SK-N-SH (cell line): Measurements from ENCODE around the gene LCN9.
"Not testable (repeated sequence)": the region's sequence is repeated elsewhere in the genome, so short reads cannot be mapped to it uniquely, and the experiment has no call there.

Source experiments
- CHD2 ChIP-seq: fragments of 150-350 bp; IDR thresholded peaks from 2 replicates; pipeline ENCODE4 v1.6.1; 2018; ENCODE audit warnings: low read length; ENCODE audit not compliant: partially characterized antibody
- EP300 ChIP-seq, 2 experiments: IDR thresholded peaks; 2 replicates each; pipeline versions ENCODE4 v1.4.0 to v1.6.1; 2012; ENCODE audit warnings: borderline replicate concordance in 1 of 2, low read depth in 1 of 2, low read length in 1 of 2
- EZH2phosphoT487 ChIP-seq: fragments of 200-600 bp; sonication (generic); IDR thresholded peaks from 2 replicates; pipeline ENCODE4 v1.6.1; 2017; ENCODE audit warnings: low read depth, mixed run types, mild to moderate bottlenecking, antibody characterized with exemption, moderate library complexity, borderline replicate concordance
- POLR2AphosphoS5 ChIP-seq: IDR thresholded peaks from 2 replicates; pipeline ENCODE4 v1.6.1; 2012; ENCODE audit warnings: low read depth, low read length
- RCOR1 ChIP-seq: fragments of 150-350 bp; IDR thresholded peaks from 2 replicates; pipeline ENCODE4 v1.6.1; 2017; ENCODE audit warnings: antibody characterized with exemption, low read length
- RFX5 ChIP-seq: IDR thresholded peaks from 2 replicates; pipeline ENCODE4 v1.6.1; 2012; ENCODE audit warnings: mild to moderate bottlenecking, improper control_type of control experiment, low read length
- SIN3A ChIP-seq: IDR thresholded peaks from 2 replicates; pipeline ENCODE4 v1.6.1; 2012; ENCODE audit warnings: low read depth, mild to moderate bottlenecking, low read length, moderate library complexity, borderline replicate concordance
- TEAD4 ChIP-seq: IDR thresholded peaks from 2 replicates; pipeline ENCODE4 v1.4.0; 2012; ENCODE audit warnings: mild to moderate bottlenecking, borderline replicate concordance; ENCODE audit not compliant: insufficient read depth
- YY1 ChIP-seq: IDR thresholded peaks from 2 replicates; pipeline ENCODE4 v1.4.0; 2012; ENCODE audit warnings: low read depth, mild to moderate bottlenecking
- TF ChIP-seq, protein P1 (sequence below): fragments of 200-600 bp; sonication (generic); IDR thresholded peaks from 2 replicates; pipeline ENCODE4 v1.6.1; 2017; ENCODE audit warnings: antibody characterized with exemption, mild to moderate bottlenecking, moderate library complexity
- TF ChIP-seq, protein P2 (sequence below): fragments of 150-350 bp; IDR thresholded peaks from 2 replicates; pipeline ENCODE4 v1.6.1; 2017; ENCODE audit warnings: antibody characterized with exemption, low read length, low read depth, borderline replicate concordance
- TF ChIP-seq, protein P3 (sequence below): IDR thresholded peaks from 2 replicates; pipeline ENCODE4 v1.4.0; 2012; ENCODE audit warnings: low read depth, borderline replicate concordance
- TF ChIP-seq, protein P4 (sequence below): IDR thresholded peaks from 2 replicates; pipeline ENCODE4 v1.6.1; 2012; ENCODE audit warnings: mild to moderate bottlenecking, low read depth, low read length, moderate library complexity
- TF ChIP-seq, protein P5 (sequence below): IDR thresholded peaks from 2 replicates; pipeline ENCODE4 v1.4.0; 2012; ENCODE audit warnings: low read depth, borderline replicate concordance

DNA sequence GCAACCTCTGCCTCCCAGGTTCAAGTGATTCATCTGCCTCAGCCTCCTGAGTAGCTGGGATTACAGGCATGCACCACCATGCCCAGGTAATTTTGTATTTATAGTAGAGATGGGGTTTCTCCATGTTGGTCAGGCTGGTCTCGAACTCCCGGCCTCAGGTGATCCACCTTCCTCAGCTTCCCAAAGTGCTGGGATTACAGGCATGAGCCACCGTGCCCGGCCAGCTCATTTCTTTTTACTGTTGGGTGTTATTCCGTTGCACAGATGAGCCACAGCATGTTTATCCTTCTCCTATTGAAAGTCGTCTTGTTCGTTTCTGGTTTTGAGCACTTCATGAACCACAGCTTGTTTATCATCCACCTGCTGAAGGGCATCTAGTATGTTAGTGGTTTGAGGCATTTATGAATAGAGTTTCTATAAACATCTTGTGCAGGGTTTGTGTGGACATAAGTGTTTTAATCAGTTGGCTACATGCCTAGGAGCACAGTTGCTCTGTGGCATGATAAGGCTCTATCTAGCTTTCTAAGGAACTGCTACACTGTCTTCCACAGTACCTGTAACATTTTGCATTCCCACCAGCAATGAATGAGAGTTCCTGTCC is 26.1 kb upstream of the LCN9 start:
- TF ChIP-seq, protein P1, sequence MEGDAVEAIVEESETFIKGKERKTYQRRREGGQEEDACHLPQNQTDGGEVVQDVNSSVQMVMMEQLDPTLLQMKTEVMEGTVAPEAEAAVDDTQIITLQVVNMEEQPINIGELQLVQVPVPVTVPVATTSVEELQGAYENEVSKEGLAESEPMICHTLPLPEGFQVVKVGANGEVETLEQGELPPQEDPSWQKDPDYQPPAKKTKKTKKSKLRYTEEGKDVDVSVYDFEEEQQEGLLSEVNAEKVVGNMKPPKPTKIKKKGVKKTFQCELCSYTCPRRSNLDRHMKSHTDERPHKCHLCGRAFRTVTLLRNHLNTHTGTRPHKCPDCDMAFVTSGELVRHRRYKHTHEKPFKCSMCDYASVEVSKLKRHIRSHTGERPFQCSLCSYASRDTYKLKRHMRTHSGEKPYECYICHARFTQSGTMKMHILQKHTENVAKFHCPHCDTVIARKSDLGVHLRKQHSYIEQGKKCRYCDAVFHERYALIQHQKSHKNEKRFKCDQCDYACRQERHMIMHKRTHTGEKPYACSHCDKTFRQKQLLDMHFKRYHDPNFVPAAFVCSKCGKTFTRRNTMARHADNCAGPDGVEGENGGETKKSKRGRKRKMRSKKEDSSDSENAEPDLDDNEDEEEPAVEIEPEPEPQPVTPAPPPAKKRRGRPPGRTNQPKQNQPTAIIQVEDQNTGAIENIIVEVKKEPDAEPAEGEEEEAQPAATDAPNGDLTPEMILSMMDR: not testable (repeated sequence)
- TF ChIP-seq CHD2; TEAD4; RFX5; POLR2AphosphoS5; EZH2phosphoT487; EP300 (IDR thresholded peaks at IDR 0.05; ENCODE audit: borderline replicate concordance in 1 of 2, low read depth in 1 of 2, low read length in 1 of 2); YY1; RCOR1; SIN3A: not testable (repeated sequence)
- TF ChIP-seq, protein P2, sequence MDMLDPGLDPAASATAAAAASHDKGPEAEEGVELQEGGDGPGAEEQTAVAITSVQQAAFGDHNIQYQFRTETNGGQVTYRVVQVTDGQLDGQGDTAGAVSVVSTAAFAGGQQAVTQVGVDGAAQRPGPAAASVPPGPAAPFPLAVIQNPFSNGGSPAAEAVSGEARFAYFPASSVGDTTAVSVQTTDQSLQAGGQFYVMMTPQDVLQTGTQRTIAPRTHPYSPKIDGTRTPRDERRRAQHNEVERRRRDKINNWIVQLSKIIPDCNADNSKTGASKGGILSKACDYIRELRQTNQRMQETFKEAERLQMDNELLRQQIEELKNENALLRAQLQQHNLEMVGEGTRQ: not testable (repeated sequence)
- TF ChIP-seq, protein P3, sequence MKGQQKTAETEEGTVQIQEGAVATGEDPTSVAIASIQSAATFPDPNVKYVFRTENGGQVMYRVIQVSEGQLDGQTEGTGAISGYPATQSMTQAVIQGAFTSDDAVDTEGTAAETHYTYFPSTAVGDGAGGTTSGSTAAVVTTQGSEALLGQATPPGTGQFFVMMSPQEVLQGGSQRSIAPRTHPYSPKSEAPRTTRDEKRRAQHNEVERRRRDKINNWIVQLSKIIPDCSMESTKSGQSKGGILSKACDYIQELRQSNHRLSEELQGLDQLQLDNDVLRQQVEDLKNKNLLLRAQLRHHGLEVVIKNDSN: not testable (repeated sequence)
- TF ChIP-seq, protein P4, sequence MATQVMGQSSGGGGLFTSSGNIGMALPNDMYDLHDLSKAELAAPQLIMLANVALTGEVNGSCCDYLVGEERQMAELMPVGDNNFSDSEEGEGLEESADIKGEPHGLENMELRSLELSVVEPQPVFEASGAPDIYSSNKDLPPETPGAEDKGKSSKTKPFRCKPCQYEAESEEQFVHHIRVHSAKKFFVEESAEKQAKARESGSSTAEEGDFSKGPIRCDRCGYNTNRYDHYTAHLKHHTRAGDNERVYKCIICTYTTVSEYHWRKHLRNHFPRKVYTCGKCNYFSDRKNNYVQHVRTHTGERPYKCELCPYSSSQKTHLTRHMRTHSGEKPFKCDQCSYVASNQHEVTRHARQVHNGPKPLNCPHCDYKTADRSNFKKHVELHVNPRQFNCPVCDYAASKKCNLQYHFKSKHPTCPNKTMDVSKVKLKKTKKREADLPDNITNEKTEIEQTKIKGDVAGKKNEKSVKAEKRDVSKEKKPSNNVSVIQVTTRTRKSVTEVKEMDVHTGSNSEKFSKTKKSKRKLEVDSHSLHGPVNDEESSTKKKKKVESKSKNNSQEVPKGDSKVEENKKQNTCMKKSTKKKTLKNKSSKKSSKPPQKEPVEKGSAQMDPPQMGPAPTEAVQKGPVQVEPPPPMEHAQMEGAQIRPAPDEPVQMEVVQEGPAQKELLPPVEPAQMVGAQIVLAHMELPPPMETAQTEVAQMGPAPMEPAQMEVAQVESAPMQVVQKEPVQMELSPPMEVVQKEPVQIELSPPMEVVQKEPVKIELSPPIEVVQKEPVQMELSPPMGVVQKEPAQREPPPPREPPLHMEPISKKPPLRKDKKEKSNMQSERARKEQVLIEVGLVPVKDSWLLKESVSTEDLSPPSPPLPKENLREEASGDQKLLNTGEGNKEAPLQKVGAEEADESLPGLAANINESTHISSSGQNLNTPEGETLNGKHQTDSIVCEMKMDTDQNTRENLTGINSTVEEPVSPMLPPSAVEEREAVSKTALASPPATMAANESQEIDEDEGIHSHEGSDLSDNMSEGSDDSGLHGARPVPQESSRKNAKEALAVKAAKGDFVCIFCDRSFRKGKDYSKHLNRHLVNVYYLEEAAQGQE: not testable (repeated sequence)
- TF ChIP-seq, protein P5, sequence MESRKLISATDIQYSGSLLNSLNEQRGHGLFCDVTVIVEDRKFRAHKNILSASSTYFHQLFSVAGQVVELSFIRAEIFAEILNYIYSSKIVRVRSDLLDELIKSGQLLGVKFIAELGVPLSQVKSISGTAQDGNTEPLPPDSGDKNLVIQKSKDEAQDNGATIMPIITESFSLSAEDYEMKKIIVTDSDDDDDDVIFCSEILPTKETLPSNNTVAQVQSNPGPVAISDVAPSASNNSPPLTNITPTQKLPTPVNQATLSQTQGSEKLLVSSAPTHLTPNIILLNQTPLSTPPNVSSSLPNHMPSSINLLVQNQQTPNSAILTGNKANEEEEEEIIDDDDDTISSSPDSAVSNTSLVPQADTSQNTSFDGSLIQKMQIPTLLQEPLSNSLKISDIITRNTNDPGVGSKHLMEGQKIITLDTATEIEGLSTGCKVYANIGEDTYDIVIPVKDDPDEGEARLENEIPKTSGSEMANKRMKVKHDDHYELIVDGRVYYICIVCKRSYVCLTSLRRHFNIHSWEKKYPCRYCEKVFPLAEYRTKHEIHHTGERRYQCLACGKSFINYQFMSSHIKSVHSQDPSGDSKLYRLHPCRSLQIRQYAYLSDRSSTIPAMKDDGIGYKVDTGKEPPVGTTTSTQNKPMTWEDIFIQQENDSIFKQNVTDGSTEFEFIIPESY: not testable (repeated sequence)
